ENCODE results near the gene FOSB. TPM values are rescaled to one million over a fixed set of nuclear protein-coding genes. Genes with fewer than 3 reads are reported as not detected.

Gene FOSB
- total RNA-seq, 1 experiment from 2014 or later, result 1.7 TPM

DNA sequence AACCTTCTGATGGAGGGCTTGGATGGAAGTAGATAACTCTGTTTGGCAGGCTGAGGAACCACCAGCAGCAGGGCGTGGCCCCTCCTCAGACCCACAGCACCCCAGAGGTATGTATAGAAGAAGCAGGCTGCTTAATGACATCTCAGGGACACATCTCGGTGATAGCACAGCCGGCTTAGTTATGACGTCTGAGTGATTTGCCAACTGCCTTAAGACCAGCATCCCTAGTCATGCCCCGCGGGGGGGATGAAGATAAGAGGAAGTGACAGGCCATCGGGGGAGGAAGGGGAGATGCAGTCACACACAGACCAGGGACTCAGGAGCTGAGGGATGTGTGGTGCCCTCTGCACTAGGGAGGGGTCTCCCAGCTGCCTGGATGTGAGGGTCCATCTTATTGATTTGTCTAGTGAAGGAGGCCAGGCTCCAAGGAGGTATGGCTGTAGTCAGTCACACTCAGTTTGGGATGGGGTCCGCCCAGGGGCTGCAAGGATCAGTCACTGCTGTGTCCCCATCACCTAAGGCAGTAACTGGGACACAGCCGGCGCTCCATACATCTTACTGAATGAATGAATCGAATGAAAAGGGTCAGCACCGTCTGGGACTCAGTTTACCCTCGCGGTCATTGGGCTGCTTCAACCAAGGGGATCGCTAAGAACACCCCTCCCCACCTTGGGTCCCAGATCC lies 24.9 kb upstream of the FOSB start:
- peaks cover 4% of the 10 kb centered on the region; the same call in 1 of the 2 replicates for H3K27me3 Mint-ChIP-seq (ENCODE audit: low read depth)
- Histone ChIP-seq H3K4me2 (ENCODE audit: insufficient read depth, insufficient read length, low read length) (peak overlapping the region; percentile 76), H3K79me1 (ENCODE audit: insufficient read depth, low read depth, low read length, poor library complexity, severe bottlenecking) (no peaks in the 10 kb centered on the region), H3T11ph (ENCODE audit: low read length) (no peak overlapping the region), H2AFZ (ENCODE audit: low read length) (no peak overlapping the region), H3K27me3 (ENCODE audit: insufficient read depth, low read length) (no peaks in the 10 kb centered on the region), H2BK120ac (ENCODE audit: low read depth, low read length, poor library complexity, severe bottlenecking) (no peak overlapping the region), H4K91ac (ENCODE audit: insufficient read length, low read depth, low read length) (no peak overlapping the region), H2AK5ac (ENCODE audit: insufficient read length, low read length) (no peak overlapping the region), H2BK20ac (ENCODE audit: low read depth, low read length, poor library complexity, severe bottlenecking) (no peak overlapping the region), H3K27ac (ENCODE audit: insufficient read length, low read depth, low read length) (no peak overlapping the region), H3K14ac (ENCODE audit: insufficient read depth, low read length) (peak overlapping the region; percentile 68; the same call in 1 of the 2 replicates), H3K4ac (ENCODE audit: low read depth, low read length) (no peak overlapping the region; the same call in 1 of the 2 replicates), H3K9me3 (ENCODE audit: control insufficient read depth, low read depth, low read length) (no peaks in the 10 kb centered on the region), H4K5ac (ENCODE audit: insufficient read length, low read depth, low read length) (no peak overlapping the region), H3K9ac (ENCODE audit: extremely low read depth, insufficient read length, low read length) (peak overlapping the region; percentile 5), H3K4me1 (ENCODE audit: insufficient read depth, low read length) (peaks cover 2% of the 10 kb centered on the region; the same call in 1 of the 2 replicates), H3K23me2 (ENCODE audit: insufficient read length, low read depth, low read length, poor library complexity, severe bottlenecking) (peaks cover 10% of the 10 kb centered on the region), H3K79me2 (ENCODE audit: insufficient read depth, low read length) (no peaks in the 10 kb centered on the region), H2BK12ac (ENCODE audit: insufficient read length, low read depth, low read length) (peak overlapping the region; percentile 3), H3K23ac (ENCODE audit: insufficient read length, low read depth, low read length) (no peak overlapping the region), H3K18ac (ENCODE audit: insufficient read length, low read depth, low read length) (peak overlapping the region; percentile 88), H2BK15ac (ENCODE audit: low read depth, low read length) (no peak overlapping the region), H2BK5ac (ENCODE audit: insufficient read length, low read length) (no peak overlapping the region), H4K20me1 (ENCODE audit: control insufficient read depth, insufficient read depth, insufficient read length) (no peaks in the 10 kb centered on the region), H3K56ac (ENCODE audit: insufficient read length, low read depth, low read length) (no peak overlapping the region), H4K8ac (replicated peaks; ENCODE audit: insufficient read length, low read depth, low read length) (no peak overlapping the region)
- peak overlapping the region; percentile 44 to 89 (median 54); a peak in 3 of 7 replicates for H3K27ac Mint-ChIP-seq
- no peak for TF ChIP-seq CTCF (conservative IDR thresholded peaks at IDR 0.05)
- no CpG with 5 or more reads among the region's 15 CpGs for WGBS (ENCODE audit: extremely low coverage, insufficient read length, low lambda C conversion rate)
- H3K4me3 Mint-ChIP-seq, result peak overlapping the region; percentile 77 to 94
- peaks cover 26 to 35% of the 10 kb centered on the region in 2 experiments for H3K4me1 Mint-ChIP-seq
- H3K36me3 Mint-ChIP-seq (ENCODE audit: insufficient read depth in 1 of 3, low read depth in 3 of 3), result no peaks in the 10 kb centered on the region
- peak; percentile 68 for DNase-seq
- no peaks in the 10 kb centered on the region; a peak in 1 of 5 replicates for H3K9me3 Mint-ChIP-seq

All from H9 (cell line).